HEK293T (cell line): ENCODE results near the gene OAS2.

Experiments
- BHLHE40 ChIP-seq: fragments of 450-650 bp; IDR thresholded peaks from 2 replicates; pipeline ENCODE4 v1.6.1; 2016; ENCODE audit warnings: mild to moderate bottlenecking, moderate library complexity, borderline replicate concordance
- FOXA1 ChIP-seq: fragments of 450-650 bp; IDR thresholded peaks from 2 replicates; pipeline ENCODE4 v1.6.1; 2016; ENCODE audit warnings: mild to moderate bottlenecking
- FOXK2 ChIP-seq: fragments of 450-650 bp; IDR thresholded peaks from 2 replicates; pipeline ENCODE4 v1.6.1; 2016; ENCODE audit warnings: mild to moderate bottlenecking
- NFRKB ChIP-seq: fragments of 450-650 bp; IDR thresholded peaks from 2 replicates; pipeline ENCODE4 v1.6.1; 2016; ENCODE audit warnings: mild to moderate bottlenecking, moderate library complexity
- PKNOX1 ChIP-seq: fragments of 450-650 bp; IDR thresholded peaks from 2 replicates; pipeline ENCODE4 v1.6.1; 2016
- SP1 ChIP-seq: fragments of 450-650 bp; IDR thresholded peaks from 2 replicates; pipeline ENCODE4 v1.6.1; 2017

- no peak for TF ChIP-seq FOXK2
- TF ChIP-seq NFRKB = no peak
- no peak for TF ChIP-seq PKNOX1
- TF ChIP-seq BHLHE40 = no peak
- no peak for TF ChIP-seq SP1
- no peak for TF ChIP-seq FOXA1
Observed at GRCh38 chr12:112965643-112966042, 12.7 kb upstream of the OAS2 start.
